ENCODE results near the gene DHRS3. TPM values are rescaled to one million over a fixed set of nuclear protein-coding genes. Genes with fewer than 3 reads are reported as not detected.
"Not testable (repeated sequence)": the region's sequence is repeated elsewhere in the genome, so short reads cannot be mapped to it uniquely, and the experiment has no call there.

DHRS3 gene
- polyA plus RNA-seq, 1 donor: 42.0 TPM

DNA sequence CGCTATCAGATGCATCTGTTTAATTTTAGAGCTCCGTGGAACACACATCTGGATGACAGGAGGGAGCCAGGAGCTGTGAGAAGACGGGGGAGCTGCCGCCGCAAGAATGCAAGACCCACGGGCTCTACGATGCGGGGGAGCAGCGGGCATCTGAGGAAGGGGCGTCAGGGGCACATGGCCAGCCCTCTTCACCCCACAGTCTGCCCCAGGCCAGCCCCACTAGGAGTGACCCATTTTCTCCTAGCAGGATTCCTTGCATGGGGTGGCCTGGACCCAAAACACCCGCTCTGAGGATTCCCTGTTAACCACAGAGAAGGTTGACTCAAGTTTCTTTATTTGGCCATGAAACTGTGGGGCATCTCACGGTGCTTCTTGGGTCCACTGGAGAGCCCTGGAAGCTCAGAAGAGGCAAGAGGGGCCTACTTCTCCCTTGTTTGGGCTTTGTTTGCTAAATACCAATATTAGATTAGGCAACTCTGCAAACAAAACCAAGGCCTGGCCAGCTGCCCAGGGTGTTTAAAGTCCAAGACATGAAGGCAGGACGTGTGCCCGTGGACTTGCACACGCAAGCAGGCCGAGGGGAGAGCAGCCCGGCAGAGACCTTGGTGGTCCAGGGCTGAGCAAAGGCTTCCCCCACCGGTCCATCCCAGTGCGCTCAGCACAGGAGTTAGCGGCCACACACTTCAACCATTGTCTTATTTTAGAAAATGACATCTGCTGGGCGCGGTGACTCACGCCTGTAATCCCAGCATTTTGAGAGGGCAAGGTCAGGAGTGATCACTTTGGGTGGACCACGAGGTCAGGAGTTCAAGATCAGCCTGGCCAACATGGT lies 89.8 kb downstream of the DHRS3 start:
- Histone ChIP-seq H3K4me3 (ENCODE audit: low read length) (no peak overlapping the region), H3K4me1 (ENCODE audit: control insufficient read depth, insufficient read depth, low read length) (peaks cover 27% of the 10 kb centered on the region)
- peak; percentile 69 to 90 for DNase-seq

DNA sequence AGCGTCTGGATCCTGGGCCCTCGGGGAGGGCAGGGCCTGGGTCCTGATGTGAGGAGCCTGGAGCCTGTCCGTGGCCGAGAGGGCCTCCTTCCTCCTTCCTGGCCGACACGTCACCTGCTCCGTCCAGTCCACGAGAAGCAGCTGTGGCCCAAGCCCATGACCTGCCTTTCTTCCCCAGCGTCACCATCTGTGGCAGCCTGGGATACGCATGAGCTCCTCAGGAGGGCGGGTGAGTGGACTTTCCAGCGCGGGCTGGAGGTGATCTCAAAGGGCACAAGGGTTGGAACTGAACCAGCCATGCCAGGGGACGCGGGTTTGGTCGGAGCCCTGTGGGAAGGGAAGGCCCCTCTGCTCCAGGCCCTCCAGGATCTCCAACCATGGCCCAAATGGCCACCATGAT lies 90.4 kb downstream of the DHRS3 start:
- no peak overlapping the region for H3K27ac ChIP-seq (ENCODE audit: low read length)
- no peak overlapping the region for H3K4me3 ChIP-seq (ENCODE audit: low read length)
- no peaks in the 10 kb centered on the region for H3K27me3 ChIP-seq (ENCODE audit: control insufficient read depth, insufficient read depth, low read length)
- H3K9me3 ChIP-seq (ENCODE audit: control insufficient read depth, low read depth, low read length): no peaks in the 10 kb centered on the region
- DNase-seq: no peak
- WGBS (ENCODE audit: insufficient coverage, low lambda C conversion rate): no CpG with 5 or more reads among the region's 16 CpGs
- H3K36me3 ChIP-seq (ENCODE audit: control insufficient read depth, insufficient read depth, low read length): no peaks in the 10 kb centered on the region
- H3K4me1 ChIP-seq (ENCODE audit: control insufficient read depth, insufficient read depth, low read length): peaks cover 27% of the 10 kb centered on the region

More for the DNA sequence above, 89.8 kb downstream of the DHRS3 start:
- H3K9me3 ChIP-seq (ENCODE audit: control insufficient read depth, low read depth, low read length): no peaks in the 10 kb centered on the region
- WGBS (ENCODE audit: insufficient coverage, low lambda C conversion rate): no CpG with 5 or more reads among the region's 24 CpGs
- no peaks in the 10 kb centered on the region for H3K27me3 ChIP-seq (ENCODE audit: control insufficient read depth, insufficient read depth, low read length)
- H3K36me3 ChIP-seq (ENCODE audit: control insufficient read depth, insufficient read depth, low read length): no peaks in the 10 kb centered on the region
- H3K27ac ChIP-seq (ENCODE audit: low read length): peak overlapping the region; percentile 54

- no peak overlapping the region for H3K27ac ChIP-seq (ENCODE audit: low read length)
- no peaks in the 10 kb centered on the region for H3K36me3 ChIP-seq (ENCODE audit: control insufficient read depth, insufficient read depth, low read length)
- H3K27me3 ChIP-seq (ENCODE audit: control insufficient read depth, insufficient read depth, low read length): no peaks in the 10 kb centered on the region
- DNase-seq: peak; percentile 59 to 64
- H3K4me3 ChIP-seq (ENCODE audit: low read length): no peak overlapping the region
- H3K9me3 ChIP-seq (ENCODE audit: control insufficient read depth, low read depth, low read length): no peaks in the 10 kb centered on the region
- no CpG with 5 or more reads among the region's 13 CpGs for WGBS (ENCODE audit: insufficient coverage, low lambda C conversion rate)
- H3K4me1 ChIP-seq (ENCODE audit: control insufficient read depth, insufficient read depth, low read length): peaks cover 27% of the 10 kb centered on the region
Measured at GRCh38 chr1:12525311-12526181, 92.5 kb downstream of the DHRS3 start.

DNA sequence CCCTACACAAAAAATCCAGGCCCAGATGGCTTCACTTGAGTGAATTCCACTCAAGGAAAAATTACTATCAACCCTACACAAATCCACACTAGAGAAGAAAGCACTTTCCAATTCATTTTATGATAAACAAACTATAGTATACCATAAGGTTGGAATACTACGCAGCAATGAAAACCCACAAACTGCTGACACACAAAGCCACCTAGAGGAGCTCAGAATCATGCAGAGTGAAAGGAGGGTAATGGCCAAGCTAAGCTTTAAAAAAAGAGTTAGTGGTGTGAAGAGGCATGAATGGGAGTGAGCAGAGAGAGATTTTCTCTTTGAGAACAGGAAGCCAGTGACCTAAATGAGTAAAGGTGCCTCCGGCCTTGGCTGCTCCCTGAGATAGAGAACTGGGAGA lies 93.7 kb downstream of the DHRS3 start:
- no peaks in the 10 kb centered on the region for H3K27me3 ChIP-seq (ENCODE audit: control insufficient read depth, insufficient read depth, low read length)
- H3K4me3 ChIP-seq (ENCODE audit: low read length): no peak overlapping the region
- WGBS (ENCODE audit: insufficient coverage, low lambda C conversion rate): no CpG with 5 or more reads among the region's 2 CpGs
- no peak for DNase-seq
- no peaks in the 10 kb centered on the region for H3K9me3 ChIP-seq (ENCODE audit: control insufficient read depth, low read depth, low read length)
- no peak overlapping the region for H3K27ac ChIP-seq (ENCODE audit: low read length)
- H3K36me3 ChIP-seq (ENCODE audit: control insufficient read depth, insufficient read depth, low read length): no peaks in the 10 kb centered on the region
- peaks cover 22% of the 10 kb centered on the region for H3K4me1 ChIP-seq (ENCODE audit: control insufficient read depth, insufficient read depth, low read length)

DNA sequence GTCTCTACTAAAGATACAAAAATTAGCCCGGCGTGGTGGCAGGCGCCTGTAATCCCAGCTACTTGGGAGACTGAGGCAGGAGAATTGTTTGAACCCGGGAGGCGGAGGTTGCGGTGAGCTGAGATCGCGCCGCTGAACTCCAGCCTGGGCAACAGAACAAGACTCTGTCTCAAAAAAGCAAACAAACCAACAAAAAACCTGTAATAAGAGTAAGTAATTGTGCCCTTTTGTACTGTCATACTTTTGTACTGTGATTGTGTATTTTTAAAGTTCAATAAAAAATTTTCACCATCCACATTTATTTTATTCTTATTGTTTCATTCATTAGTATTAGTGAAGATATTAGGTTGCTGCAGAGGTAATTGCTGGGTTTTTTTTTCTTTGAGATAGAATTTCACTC lies 95.2 kb downstream of the DHRS3 start:
- DNase-seq; H3K9me3 ChIP-seq (ENCODE audit: control insufficient read depth, low read depth, low read length); H3K27me3 ChIP-seq (ENCODE audit: control insufficient read depth, insufficient read depth, low read length); H3K36me3 ChIP-seq (ENCODE audit: control insufficient read depth, insufficient read depth, low read length); H3K4me3 ChIP-seq (ENCODE audit: low read length); H3K27ac ChIP-seq (ENCODE audit: low read length): not testable (repeated sequence)
- peaks cover 12% of the 10 kb centered on the region for H3K4me1 ChIP-seq (ENCODE audit: control insufficient read depth, insufficient read depth, low read length)
- WGBS (ENCODE audit: insufficient coverage, low lambda C conversion rate): no CpG with 5 or more reads among the region's 9 CpGs

GRCh38 chr1:12521096-12521495 lies 96.9 kb downstream of the DHRS3 start:
- H3K36me3 ChIP-seq (ENCODE audit: control insufficient read depth, insufficient read depth, low read length): no peaks in the 10 kb centered on the region
- no peaks in the 10 kb centered on the region for H3K9me3 ChIP-seq (ENCODE audit: control insufficient read depth, low read depth, low read length)
- WGBS (ENCODE audit: insufficient coverage, low lambda C conversion rate): no CpG with 5 or more reads among the region's 5 CpGs
- no peak overlapping the region for H3K27ac ChIP-seq (ENCODE audit: low read length)
- H3K4me3 ChIP-seq (ENCODE audit: low read length): no peak overlapping the region
- no peaks in the 10 kb centered on the region for H3K27me3 ChIP-seq (ENCODE audit: control insufficient read depth, insufficient read depth, low read length)
- H3K4me1 ChIP-seq (ENCODE audit: control insufficient read depth, insufficient read depth, low read length): peaks cover 9% of the 10 kb centered on the region
- no peak for DNase-seq

- Histone ChIP-seq H3K9me3 (ENCODE audit: control insufficient read depth, low read depth, low read length) (no peaks in the 10 kb centered on the region), H3K4me1 (ENCODE audit: control insufficient read depth, insufficient read depth, low read length) (no peaks in the 10 kb centered on the region), H3K36me3 (ENCODE audit: control insufficient read depth, insufficient read depth, low read length) (no peaks in the 10 kb centered on the region), H3K27me3 (ENCODE audit: control insufficient read depth, insufficient read depth, low read length) (no peaks in the 10 kb centered on the region), H3K27ac (ENCODE audit: low read length) (no peak overlapping the region), H3K4me3 (ENCODE audit: low read length) (no peak overlapping the region)
- no CpG with 5 or more reads among the region's 11 CpGs for WGBS (ENCODE audit: insufficient coverage, low lambda C conversion rate)
- DNase-seq: no peak
Measured at GRCh38 chr1:12519693-12520364, 98.2 kb downstream of the DHRS3 start.

DNA sequence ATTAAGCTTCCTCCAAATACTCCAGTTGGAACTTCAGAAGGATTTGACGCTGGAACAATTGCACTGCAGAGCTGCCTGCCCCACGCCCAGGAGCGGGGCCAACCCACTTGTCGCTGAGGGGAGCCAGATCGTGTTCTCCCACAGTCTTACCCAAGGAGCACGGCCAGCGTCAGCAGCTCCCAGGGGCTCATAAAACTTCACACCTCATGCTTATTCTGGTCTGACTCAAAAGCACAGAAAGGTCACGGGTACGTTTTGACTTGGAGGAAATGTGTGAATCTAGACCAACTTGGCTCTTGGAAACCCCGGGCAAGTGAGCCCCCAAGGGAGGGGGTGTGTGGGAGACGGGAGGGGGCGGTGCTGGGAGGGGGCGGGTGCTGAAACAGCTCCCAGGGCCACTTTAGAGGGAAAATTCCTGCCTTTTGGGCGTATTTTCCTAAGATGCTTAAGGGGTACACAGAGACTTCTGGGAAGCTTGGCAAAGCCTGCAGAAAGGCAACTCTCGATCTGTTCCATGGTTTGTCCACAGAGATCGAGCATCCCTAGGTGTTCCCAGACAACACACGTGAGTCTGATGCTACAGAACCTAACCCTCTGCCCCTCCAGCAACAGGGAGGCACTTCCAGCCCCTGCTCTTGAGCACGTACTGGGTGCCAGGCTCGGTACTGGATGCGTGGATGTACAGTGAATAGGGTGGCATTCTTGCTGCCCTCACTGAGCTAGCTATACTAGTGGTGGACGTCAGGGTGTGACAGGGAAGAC lies 98.9 kb downstream of the DHRS3 start:
- WGBS (ENCODE audit: insufficient coverage, low lambda C conversion rate): no CpG with 5 or more reads among the region's 21 CpGs
- no peaks in the 10 kb centered on the region for H3K36me3 ChIP-seq (ENCODE audit: control insufficient read depth, insufficient read depth, low read length)
- no peaks in the 10 kb centered on the region for H3K9me3 ChIP-seq (ENCODE audit: control insufficient read depth, low read depth, low read length)
- H3K4me3 ChIP-seq (ENCODE audit: low read length): no peak overlapping the region
- H3K4me1 ChIP-seq (ENCODE audit: control insufficient read depth, insufficient read depth, low read length): no peaks in the 10 kb centered on the region
- H3K27ac ChIP-seq (ENCODE audit: low read length): no peak overlapping the region
- DNase-seq: peak; percentile 54 to 75
- no peaks in the 10 kb centered on the region for H3K27me3 ChIP-seq (ENCODE audit: control insufficient read depth, insufficient read depth, low read length)
